CD4-positive, alpha-beta T cell (primary cell): ENCODE results near the gene MYL11. TPM values are rescaled to one million over a fixed set of nuclear protein-coding genes. Genes with fewer than 3 reads are reported as not detected.

ENCODE experiments used
- total RNA-seq, 174 experiments: library from RNA in 2 of 174; stranded (reverse) in 2 of 174; gene quantifications; one replicate each; pipeline ENCODE4 v1.2.3 and lab custom pipeline; 2021 to 2026

MYL11 gene
- total RNA-seq, 2 experiments from 2014 or later: 0.95 to 2.4 TPM

Other genes with a start within 250 kb of the MYL11 start
- 100 to 1,000 TPM; 411 to 416 TPM for gene CORO1A, start 191.2 kb upstream of the MYL11 start, total RNA-seq
- 10 to 100 TPM; 41.3 to 46.3 TPM for gene BOLA2B, start 181.1 kb upstream of the MYL11 start, total RNA-seq
- gene SLX1A, start 180.9 kb upstream of the MYL11 start, total RNA-seq: 10 to 100 TPM; 18.4 to 28.0 TPM
- 10 to 100 TPM; 15.0 to 16.1 TPM for gene SULT1A3, start 175.5 kb upstream of the MYL11 start, total RNA-seq
- 10 to 100 TPM; 10.8 to 12.2 TPM for gene NPIPB13, start 126.3 kb upstream of the MYL11 start, total RNA-seq
- 10 to 100 TPM; 39.1 to 41.7 TPM for gene CD2BP2, start 19.5 kb upstream of the MYL11 start, total RNA-seq
- 10 to 100 TPM; 12.7 to 14.7 TPM for gene TBC1D10B, start 4.3 kb upstream of the MYL11 start, total RNA-seq
- gene SEPTIN1, start 7.8 kb downstream of the MYL11 start, total RNA-seq: 100 to 1,000 TPM; 161 to 163 TPM
- gene ZNF48, start 20.6 kb downstream of the MYL11 start, total RNA-seq: 1 to 10 TPM; 3.4 to 3.5 TPM
- 1 to 10 TPM in 1 of 2 experiments, under 1 TPM in 1; 0.80 to 1.2 TPM for gene ZNF771, start 32.8 kb downstream of the MYL11 start, total RNA-seq
- 1 to 10 TPM; 5.4 to 6.5 TPM for gene DCTPP1, start 55.2 kb downstream of the MYL11 start, total RNA-seq
- gene SEPHS2, start 71.1 kb downstream of the MYL11 start, total RNA-seq: 10 to 100 TPM; 25.4 to 25.9 TPM
- gene ITGAL, start 97.9 kb downstream of the MYL11 start, total RNA-seq: 100 to 1,000 TPM; 186 to 187 TPM
- gene ZNF768, start 151.8 kb downstream of the MYL11 start, total RNA-seq: 1 to 10 TPM; 3.9 to 4.1 TPM
- 1 to 10 TPM; 6.3 to 6.7 TPM for gene ZNF747, start 160.1 kb downstream of the MYL11 start, total RNA-seq
- 10 to 100 TPM; 20.4 to 22.9 TPM for gene ZNF764, start 183.6 kb downstream of the MYL11 start, total RNA-seq
- 1 to 10 TPM; 8.8 to 9.6 TPM for gene ZNF688, start 196.9 kb downstream of the MYL11 start, total RNA-seq
- gene ZNF785, start 210.9 kb downstream of the MYL11 start, total RNA-seq: 1 to 10 TPM; 6.6 to 7.7 TPM
- gene ZNF689, start 235.6 kb downstream of the MYL11 start, total RNA-seq: 10 to 100 TPM; 15.3 to 15.7 TPM